ENCODE data around the gene XYLB.

The XYLB gene

GRCh38 chr3:38392604-38393163, 46.1 kb downstream of the XYLB start:
- no peak for TF ChIP-seq CTCF (conservative IDR thresholded peaks at IDR 0.05; ENCODE audit: low read depth, low read length)
- no peaks in the 10 kb centered on the region for H4K20me1 ChIP-seq (ENCODE audit: insufficient read depth)
- no peak overlapping the region for H3K4me3 ChIP-seq (IDR thresholded peaks at IDR 0.05; ENCODE audit: insufficient read depth, low read depth, low read length)
- no peaks in the 10 kb centered on the region for H3K27me3 ChIP-seq (ENCODE audit: insufficient read depth, low read depth)
- H2AFZ ChIP-seq (ENCODE audit: low read depth): no peak overlapping the region
- no peaks in the 10 kb centered on the region for H3K4me1 ChIP-seq (ENCODE audit: low read depth, poor library complexity, severe bottlenecking)
- no peak overlapping the region for H3K4me2 ChIP-seq
- H3K27ac ChIP-seq: no peak overlapping the region
- H3K9ac ChIP-seq: no peak overlapping the region
- no peaks in the 10 kb centered on the region for H3K36me3 ChIP-seq (ENCODE audit: insufficient read depth)
- no peaks in the 10 kb centered on the region for H3K79me2 ChIP-seq (ENCODE audit: insufficient read depth, low read depth)

DNA sequence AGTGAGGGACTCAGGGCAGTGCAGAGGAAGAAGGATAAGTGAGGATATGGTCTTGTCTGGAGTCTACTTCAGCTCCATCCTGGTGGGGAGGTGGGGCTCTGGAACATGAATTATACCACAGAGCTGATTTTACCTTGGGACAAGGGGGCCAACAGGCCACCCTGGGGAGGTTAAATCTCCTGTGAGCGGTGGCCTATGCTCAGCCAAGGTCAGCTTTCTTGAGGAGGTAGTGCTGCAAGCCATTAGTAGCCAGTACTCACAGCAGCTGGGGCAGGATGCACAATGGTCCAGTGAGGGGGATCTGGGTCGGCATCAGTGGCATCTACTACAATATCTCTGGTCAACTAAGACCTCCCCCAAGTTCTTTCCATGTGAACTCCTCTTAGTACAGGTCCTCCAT, 49.7 kb downstream of the XYLB start:
- Histone ChIP-seq H2AFZ (ENCODE audit: low read depth) (no peak overlapping the region), H3K4me2 (no peak overlapping the region), H4K20me1 (ENCODE audit: insufficient read depth) (no peaks in the 10 kb centered on the region), H3K9ac (no peak overlapping the region), H3K27me3 (ENCODE audit: insufficient read depth, low read depth) (no peaks in the 10 kb centered on the region), H3K4me1 (ENCODE audit: low read depth, poor library complexity, severe bottlenecking) (no peaks in the 10 kb centered on the region), H3K4me3 (IDR thresholded peaks at IDR 0.05; ENCODE audit: insufficient read depth, low read depth, low read length) (no peak overlapping the region), H3K27ac (no peak overlapping the region), H3K79me2 (ENCODE audit: insufficient read depth, low read depth) (no peaks in the 10 kb centered on the region), H3K36me3 (ENCODE audit: insufficient read depth) (no peaks in the 10 kb centered on the region)
- TF ChIP-seq CTCF (conservative IDR thresholded peaks at IDR 0.05; ENCODE audit: low read depth, low read length): no peak

DNA sequence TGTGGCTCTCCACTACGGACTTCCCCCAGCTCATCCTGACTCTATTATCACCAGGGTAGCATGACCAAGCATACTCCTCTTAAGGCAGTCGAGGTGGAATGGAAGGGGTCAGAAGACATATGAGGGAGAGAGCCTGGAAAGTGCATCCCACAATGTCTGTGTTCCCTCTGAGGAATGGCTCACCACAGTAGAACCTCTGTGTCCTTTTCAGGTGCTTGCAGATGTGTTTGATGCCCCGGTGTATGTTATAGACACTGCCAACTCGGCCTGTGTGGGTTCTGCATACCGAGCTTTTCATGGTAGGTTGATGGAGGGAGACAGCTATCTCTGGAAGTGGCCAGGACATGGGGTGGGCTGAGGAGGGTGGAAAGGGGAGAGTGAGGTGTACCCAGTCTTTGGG, 50.3 kb downstream of the XYLB start:
- Histone ChIP-seq H3K9ac (no peak overlapping the region), H3K4me1 (ENCODE audit: low read depth, poor library complexity, severe bottlenecking) (no peaks in the 10 kb centered on the region), H2AFZ (ENCODE audit: low read depth) (no peak overlapping the region), H3K27ac (no peak overlapping the region), H3K79me2 (ENCODE audit: insufficient read depth, low read depth) (no peaks in the 10 kb centered on the region), H3K4me2 (no peak overlapping the region), H3K4me3 (IDR thresholded peaks at IDR 0.05; ENCODE audit: insufficient read depth, low read depth, low read length) (no peak overlapping the region), H4K20me1 (ENCODE audit: insufficient read depth) (no peaks in the 10 kb centered on the region), H3K36me3 (ENCODE audit: insufficient read depth) (no peaks in the 10 kb centered on the region), H3K27me3 (ENCODE audit: insufficient read depth, low read depth) (no peaks in the 10 kb centered on the region)
- no peak for TF ChIP-seq CTCF (conservative IDR thresholded peaks at IDR 0.05; ENCODE audit: low read depth, low read length)

DNA sequence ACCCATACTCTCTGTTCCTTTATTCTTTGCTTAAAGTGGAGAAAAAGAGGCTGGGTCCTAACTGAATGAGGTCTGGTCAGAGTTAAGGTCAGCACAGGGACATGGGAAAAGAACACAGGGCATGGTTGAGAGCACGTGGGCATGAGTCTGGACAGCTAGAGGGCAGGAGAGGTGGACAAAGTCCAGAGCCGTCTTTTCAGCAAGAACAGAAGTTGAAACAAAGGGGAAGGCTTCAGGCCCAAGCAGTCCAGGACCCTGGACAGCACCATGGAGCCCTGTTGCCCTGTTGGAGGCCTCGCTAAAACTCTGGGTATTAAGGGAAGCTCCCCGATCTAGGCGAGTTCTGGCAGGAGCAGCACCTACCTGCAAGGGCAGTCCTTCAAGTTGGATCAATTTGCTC, 50.7 kb downstream of the XYLB start:
- no peak overlapping the region for H3K9ac ChIP-seq
- H3K27me3 ChIP-seq (ENCODE audit: insufficient read depth, low read depth): no peaks in the 10 kb centered on the region
- H3K36me3 ChIP-seq (ENCODE audit: insufficient read depth): no peaks in the 10 kb centered on the region
- no peak overlapping the region for H3K27ac ChIP-seq
- H4K20me1 ChIP-seq (ENCODE audit: insufficient read depth): no peaks in the 10 kb centered on the region
- no peak overlapping the region for H3K4me3 ChIP-seq (IDR thresholded peaks at IDR 0.05; ENCODE audit: insufficient read depth, low read depth, low read length)
- H2AFZ ChIP-seq (ENCODE audit: low read depth): no peak overlapping the region
- H3K4me1 ChIP-seq (ENCODE audit: low read depth, poor library complexity, severe bottlenecking): no peaks in the 10 kb centered on the region
- no peak overlapping the region for H3K4me2 ChIP-seq
- TF ChIP-seq CTCF (conservative IDR thresholded peaks at IDR 0.05; ENCODE audit: low read depth, low read length): no peak
- H3K79me2 ChIP-seq (ENCODE audit: insufficient read depth, low read depth): no peaks in the 10 kb centered on the region

Data from KMS-11 (cell line).